Measurements from ENCODE around the gene PLXNB1. TPM values are rescaled to one million over a fixed set of nuclear protein-coding genes. Genes with fewer than 3 reads are reported as not detected.

Gene PLXNB1
- total RNA-seq, 1 experiment from 2014 or later: 35.6 TPM

DNA sequence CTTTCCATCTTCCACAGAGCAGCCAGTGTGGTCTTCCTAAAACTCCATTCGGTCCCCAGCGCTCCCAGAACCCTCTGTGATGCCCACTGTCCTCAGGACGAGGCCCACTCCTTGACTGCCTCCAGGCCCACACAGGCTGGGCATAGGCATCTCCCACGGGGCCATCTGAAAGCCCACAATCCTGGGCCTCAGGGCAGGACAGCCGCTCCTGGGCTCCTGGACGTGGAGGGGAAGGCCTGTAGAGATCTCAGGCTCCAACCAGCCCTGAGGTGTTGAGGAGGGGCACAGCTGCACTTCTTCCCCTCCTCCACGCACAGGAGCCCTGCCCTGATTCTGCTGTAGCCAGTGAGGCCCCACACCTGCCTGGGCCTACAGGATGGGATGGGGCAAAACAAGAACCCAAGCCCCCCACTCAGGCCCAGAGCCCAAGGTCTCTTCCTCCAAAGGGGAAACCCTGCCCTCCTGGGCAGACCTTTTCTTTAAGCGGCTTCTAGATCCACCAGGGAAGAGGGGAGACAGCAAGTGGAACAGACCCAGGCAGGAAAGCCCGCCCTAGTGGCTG is 48.2 kb upstream of the PLXNB1 start (continued):
- TF ChIP-seq, protein P1, sequence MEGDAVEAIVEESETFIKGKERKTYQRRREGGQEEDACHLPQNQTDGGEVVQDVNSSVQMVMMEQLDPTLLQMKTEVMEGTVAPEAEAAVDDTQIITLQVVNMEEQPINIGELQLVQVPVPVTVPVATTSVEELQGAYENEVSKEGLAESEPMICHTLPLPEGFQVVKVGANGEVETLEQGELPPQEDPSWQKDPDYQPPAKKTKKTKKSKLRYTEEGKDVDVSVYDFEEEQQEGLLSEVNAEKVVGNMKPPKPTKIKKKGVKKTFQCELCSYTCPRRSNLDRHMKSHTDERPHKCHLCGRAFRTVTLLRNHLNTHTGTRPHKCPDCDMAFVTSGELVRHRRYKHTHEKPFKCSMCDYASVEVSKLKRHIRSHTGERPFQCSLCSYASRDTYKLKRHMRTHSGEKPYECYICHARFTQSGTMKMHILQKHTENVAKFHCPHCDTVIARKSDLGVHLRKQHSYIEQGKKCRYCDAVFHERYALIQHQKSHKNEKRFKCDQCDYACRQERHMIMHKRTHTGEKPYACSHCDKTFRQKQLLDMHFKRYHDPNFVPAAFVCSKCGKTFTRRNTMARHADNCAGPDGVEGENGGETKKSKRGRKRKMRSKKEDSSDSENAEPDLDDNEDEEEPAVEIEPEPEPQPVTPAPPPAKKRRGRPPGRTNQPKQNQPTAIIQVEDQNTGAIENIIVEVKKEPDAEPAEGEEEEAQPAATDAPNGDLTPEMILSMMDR (IDR thresholded peaks at IDR 0.05 in 2 of 3, conservative IDR thresholded peaks at IDR 0.05 in 1 of 3; ENCODE audit: borderline replicate concordance in 1 of 3, insufficient read depth in 1 of 3, low read depth in 2 of 3, low read length in 2 of 3): no peak
- no peak for TF ChIP-seq ELF1 (IDR thresholded peaks at IDR 0.05; ENCODE audit: borderline replicate concordance, low read depth)
- no peak for TF ChIP-seq EGR1 (IDR thresholded peaks at IDR 0.05; ENCODE audit: low read depth)
- TF ChIP-seq ZNF274 (IDR thresholded peaks at IDR 0.05; ENCODE audit: low read depth, low read length): no peak
- TF ChIP-seq EZH2phosphoT487 (IDR thresholded peaks at IDR 0.05; ENCODE audit: borderline replicate concordance): no peak
- TF ChIP-seq TCF7L2 (IDR thresholded peaks at IDR 0.05; ENCODE audit: borderline replicate concordance, extremely low read depth, insufficient read depth, insufficient read length): no peak
- no peak for TF ChIP-seq CBX3 (IDR thresholded peaks at IDR 0.05; ENCODE audit: low read depth)
- TF ChIP-seq POLR2AphosphoS5 (IDR thresholded peaks at IDR 0.05; ENCODE audit: low read depth, low read length): no peak
- no peak for TF ChIP-seq ZFX (IDR thresholded peaks at IDR 0.05)
- TF ChIP-seq POLR2A (IDR thresholded peaks at IDR 0.05; ENCODE audit: borderline replicate concordance, extremely low read depth, insufficient read depth, insufficient read length): no peak
- no peak for TF ChIP-seq SIN3A (IDR thresholded peaks at IDR 0.05; ENCODE audit: low read depth)

DNA sequence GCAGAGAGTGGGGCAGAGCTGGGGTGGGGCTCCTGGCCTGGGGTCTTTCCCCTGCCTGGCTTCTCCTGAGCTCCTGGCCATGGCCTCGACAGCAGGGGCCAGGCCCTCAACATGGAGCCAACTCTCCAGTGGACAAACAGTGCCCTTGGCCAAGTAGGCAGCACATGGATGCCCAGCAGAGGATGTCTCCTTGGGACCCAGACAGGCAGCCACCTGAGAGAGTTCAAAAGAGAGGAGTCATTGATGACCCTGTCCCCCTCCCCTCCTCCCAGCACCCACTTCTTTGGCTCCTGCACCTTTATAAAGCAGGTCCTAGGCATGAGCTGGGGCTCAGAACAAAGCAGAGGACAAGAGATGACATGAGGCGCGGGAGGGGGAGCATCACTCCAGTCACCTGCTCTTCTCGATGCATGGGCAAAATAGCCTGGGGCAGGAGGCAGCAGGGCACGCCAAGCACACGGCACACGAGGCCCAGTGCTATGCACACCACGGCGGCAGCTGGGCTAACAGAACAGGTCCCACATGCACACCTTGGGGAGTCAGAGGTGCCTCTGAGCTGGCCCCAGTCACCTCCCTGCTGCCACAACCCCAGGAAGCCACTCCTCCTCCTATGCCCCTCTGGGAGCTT is 46.7 kb upstream of the PLXNB1 start:
- ChIA-PET CTCF (no interaction called here), POLR2A (no interaction called here), RAD21 (ENCODE audit: low non-redundant PET in 1 of 2, low total read pairs in 2 of 2, uncharacterized antibody in 2 of 2, unreplicated experiment in 2 of 2) (no interaction called here)
- no peaks in the 10 kb centered on the region for H3K9me2 ChIP-seq (ENCODE audit: insufficient read depth)
- no peak overlapping the region for H3K4me2 ChIP-seq (ENCODE audit: low read length)
- H3K36me3 ChIP-seq (ENCODE audit: control insufficient read depth in 1 of 2, insufficient read depth in 2 of 2, low read length in 2 of 2): no peaks in the 10 kb centered on the region
- H3K4me3 ChIP-seq (replicated peaks in 1 of 2; ENCODE audit: low read depth in 1 of 2, low read length in 2 of 2): no peak overlapping the region
- H3K27ac ChIP-seq (ENCODE audit: low read depth, low read length): no peak overlapping the region
- H3K4me1 ChIP-seq (ENCODE audit: control insufficient read depth in 1 of 2, insufficient read depth in 2 of 2, low read length in 2 of 2): peaks cover 18 to 27% of the 10 kb centered on the region in 2 experiments; a peak in 3 of 4 replicates
- TF ChIP-seq, protein P1 (IDR thresholded peaks at IDR 0.05 in 2 of 3, conservative IDR thresholded peaks at IDR 0.05 in 1 of 3; ENCODE audit: borderline replicate concordance in 1 of 3, insufficient read depth in 1 of 3, low read depth in 2 of 3, low read length in 2 of 3): no peak
- TF ChIP-seq POLR2A (IDR thresholded peaks at IDR 0.05; ENCODE audit: borderline replicate concordance, extremely low read depth, insufficient read depth, insufficient read length): no peak
- no peak for TF ChIP-seq ELF1 (IDR thresholded peaks at IDR 0.05; ENCODE audit: borderline replicate concordance, low read depth)
- TF ChIP-seq CEBPB (IDR thresholded peaks at IDR 0.05; ENCODE audit: low read depth): no peak
- TF ChIP-seq, protein P2, sequence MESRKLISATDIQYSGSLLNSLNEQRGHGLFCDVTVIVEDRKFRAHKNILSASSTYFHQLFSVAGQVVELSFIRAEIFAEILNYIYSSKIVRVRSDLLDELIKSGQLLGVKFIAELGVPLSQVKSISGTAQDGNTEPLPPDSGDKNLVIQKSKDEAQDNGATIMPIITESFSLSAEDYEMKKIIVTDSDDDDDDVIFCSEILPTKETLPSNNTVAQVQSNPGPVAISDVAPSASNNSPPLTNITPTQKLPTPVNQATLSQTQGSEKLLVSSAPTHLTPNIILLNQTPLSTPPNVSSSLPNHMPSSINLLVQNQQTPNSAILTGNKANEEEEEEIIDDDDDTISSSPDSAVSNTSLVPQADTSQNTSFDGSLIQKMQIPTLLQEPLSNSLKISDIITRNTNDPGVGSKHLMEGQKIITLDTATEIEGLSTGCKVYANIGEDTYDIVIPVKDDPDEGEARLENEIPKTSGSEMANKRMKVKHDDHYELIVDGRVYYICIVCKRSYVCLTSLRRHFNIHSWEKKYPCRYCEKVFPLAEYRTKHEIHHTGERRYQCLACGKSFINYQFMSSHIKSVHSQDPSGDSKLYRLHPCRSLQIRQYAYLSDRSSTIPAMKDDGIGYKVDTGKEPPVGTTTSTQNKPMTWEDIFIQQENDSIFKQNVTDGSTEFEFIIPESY (IDR thresholded peaks at IDR 0.05; ENCODE audit: extremely low read depth, insufficient replicate concordance, low read length): no peak
- no peak for TF ChIP-seq ZNF274 (IDR thresholded peaks at IDR 0.05; ENCODE audit: low read depth, low read length)
- H3K9me3 ChIP-seq (ENCODE audit: control insufficient read depth in 1 of 2, insufficient read depth in 1 of 2, low read depth in 1 of 2, low read length in 2 of 2): no peaks in the 10 kb centered on the region
- peaks cover 11% of the 10 kb centered on the region for H3K79me2 ChIP-seq (ENCODE audit: insufficient read depth, low read length)
- ATAC-seq (no peak), DNase-seq (ENCODE audit: low read depth, low spot score) (no peak)
- intact Hi-C loops (cut with micrococcal nuclease): no loop called here
- H3K9ac ChIP-seq (ENCODE audit: low read length): no peak overlapping the region
- no peaks in the 10 kb centered on the region for H3K27me3 ChIP-seq (ENCODE audit: insufficient read depth, low read length)
- no peak overlapping the region for H2AFZ ChIP-seq (ENCODE audit: low read depth, low read length, poor library complexity, severe bottlenecking)
- no peaks in the 10 kb centered on the region for H4K20me1 ChIP-seq (ENCODE audit: insufficient read depth)
- BruUV-seq (replicated peaks): no TSS peak
